ENCODE measurements around the gene AP1G1. TPM values are rescaled to one million over a fixed set of nuclear protein-coding genes. Genes with fewer than 3 reads are reported as not detected.
"Not testable (repeated sequence)": the region's sequence is repeated elsewhere in the genome, so short reads cannot be mapped to it uniquely, and the experiment has no call there.

AP1G1 gene
- total RNA-seq, 1 experiment from 2014 or later: 51.2 TPM

GRCh38 chr16:71794018-71794417 lies 14.6 kb downstream of the AP1G1 start:
- Histone ChIP-seq H3K9me3 (ENCODE audit: low read length) (no peaks in the 10 kb centered on the region), H3K4me3 (ENCODE audit: low read length) (no peak overlapping the region), H3K27me3 (ENCODE audit: low read length) (no peaks in the 10 kb centered on the region), H3K9ac (ENCODE audit: low read length) (no peak overlapping the region), H3K36me3 (ENCODE audit: low read depth, low read length) (peaks cover 3% of the 10 kb centered on the region; the same call in 1 of the 2 replicates), H2AFZ (ENCODE audit: low read length) (no peak overlapping the region), H3K4me2 (ENCODE audit: low read length) (no peak overlapping the region), H4K20me1 (ENCODE audit: low read length) (peaks cover 20% of the 10 kb centered on the region), H3K9me2 (replicated peaks; ENCODE audit: low read length) (no peaks in the 10 kb centered on the region), H3K27ac (ENCODE audit: low read length) (no peak overlapping the region), H3K79me2 (ENCODE audit: low read length) (peaks cover 98% of the 10 kb centered on the region), H3K4me1 (ENCODE audit: insufficient read depth, low read length) (no peaks in the 10 kb centered on the region), H3F3A (ENCODE audit: low read length, unreplicated experiment) (no peaks in the 10 kb centered on the region)
- TF ChIP-seq EZH2 (IDR thresholded peaks at IDR 0.05; ENCODE audit: low read length, unreplicated experiment): no peak
- no peak for TF ChIP-seq CTCF (conservative IDR thresholded peaks at IDR 0.05; ENCODE audit: low read depth, low read length)
- no peak for TF ChIP-seq EZH2phosphoT487 (IDR thresholded peaks at IDR 0.05; ENCODE audit: borderline replicate concordance, low read length)
- intact Hi-C loops (cut with micrococcal nuclease): no loop called here
- BruUV-seq (replicated peaks): no TSS peak
- ChIA-PET POLR2A (ENCODE audit: unreplicated experiment) (no interaction called here), CTCF (no interaction called here)
- no peak for DNase-seq
- no peak for ATAC-seq

GRCh38 chr16:71792176-71792575 lies 16.5 kb downstream of the AP1G1 start:
- no peak overlapping the region for H2AFZ ChIP-seq (ENCODE audit: low read length)
- no TSS peak for BruUV-seq (replicated peaks)
- H3K27ac ChIP-seq (ENCODE audit: low read length): no peak overlapping the region
- no peak overlapping the region for H3K4me3 ChIP-seq (ENCODE audit: low read length)
- DNase-seq: no peak
- intact Hi-C loops (cut with micrococcal nuclease): no loop called here
- no peaks in the 10 kb centered on the region for H3K9me2 ChIP-seq (replicated peaks; ENCODE audit: low read length)
- H3K27me3 ChIP-seq (ENCODE audit: low read length): no peaks in the 10 kb centered on the region
- CTCF ChIA-PET: no interaction called here
- H3K36me3 ChIP-seq (ENCODE audit: low read depth, low read length): peaks cover 15% of the 10 kb centered on the region; the same call in 1 of the 2 replicates
- no peaks in the 10 kb centered on the region for H3K4me1 ChIP-seq (ENCODE audit: insufficient read depth, low read length)
- H3K4me2 ChIP-seq (ENCODE audit: low read length): no peak overlapping the region
- ATAC-seq: no peak
- peaks cover 93% of the 10 kb centered on the region for H3K79me2 ChIP-seq (ENCODE audit: low read length)
- H4K20me1 ChIP-seq (ENCODE audit: low read length): peaks cover 20% of the 10 kb centered on the region
- no peaks in the 10 kb centered on the region for H3K9me3 ChIP-seq (ENCODE audit: low read length)
- TF ChIP-seq EZH2 (IDR thresholded peaks at IDR 0.05; ENCODE audit: low read length, unreplicated experiment) (no peak), CTCF (conservative IDR thresholded peaks at IDR 0.05; ENCODE audit: low read depth, low read length) (no peak), EZH2phosphoT487 (IDR thresholded peaks at IDR 0.05; ENCODE audit: borderline replicate concordance, low read length) (no peak)
- H3K9ac ChIP-seq (ENCODE audit: low read length): no peak overlapping the region
- no peaks in the 10 kb centered on the region for H3F3A ChIP-seq (ENCODE audit: low read length, unreplicated experiment)
- POLR2A ChIA-PET (ENCODE audit: unreplicated experiment): no interaction called here

GRCh38 chr16:71790329-71790728 lies 18.3 kb downstream of the AP1G1 start:
- H3K4me2 ChIP-seq (ENCODE audit: low read length); H3K9ac ChIP-seq (ENCODE audit: low read length); H3K9me2 ChIP-seq (replicated peaks; ENCODE audit: low read length); ATAC-seq; H3K9me3 ChIP-seq (ENCODE audit: low read length); intact Hi-C loops (cut with micrococcal nuclease); H3K4me1 ChIP-seq (ENCODE audit: insufficient read depth, low read length); BruUV-seq (replicated peaks); H2AFZ ChIP-seq (ENCODE audit: low read length); H3K27me3 ChIP-seq (ENCODE audit: low read length); POLR2A ChIA-PET (ENCODE audit: unreplicated experiment); CTCF ChIA-PET; DNase-seq; H3K27ac ChIP-seq (ENCODE audit: low read length); H3K4me3 ChIP-seq (ENCODE audit: low read length); H3F3A ChIP-seq (ENCODE audit: low read length, unreplicated experiment): not testable (repeated sequence)
- peaks cover 15% of the 10 kb centered on the region; the same call in 1 of the 2 replicates for H3K36me3 ChIP-seq (ENCODE audit: low read depth, low read length)
- H3K79me2 ChIP-seq (ENCODE audit: low read length): peaks cover 79% of the 10 kb centered on the region
- H4K20me1 ChIP-seq (ENCODE audit: low read length): peaks cover 14% of the 10 kb centered on the region

All from PC-3 (cell line).